Middle frontal gyrus (tissue), 1 donor: ENCODE data around the gene ANAPC2.

Experiments
- DNase-seq: peaks from one replicate; pipeline ENCODE4 v3.0.0-alpha.2; 2015; ENCODE audit warnings: low spot score; ENCODE audit errors: extremely low spot score

Gene ANAPC2

GRCh38 chr9:137194909-137195308, 6.5 kb upstream of the ANAPC2 start:
- DNase-seq, result no peak

DNA sequence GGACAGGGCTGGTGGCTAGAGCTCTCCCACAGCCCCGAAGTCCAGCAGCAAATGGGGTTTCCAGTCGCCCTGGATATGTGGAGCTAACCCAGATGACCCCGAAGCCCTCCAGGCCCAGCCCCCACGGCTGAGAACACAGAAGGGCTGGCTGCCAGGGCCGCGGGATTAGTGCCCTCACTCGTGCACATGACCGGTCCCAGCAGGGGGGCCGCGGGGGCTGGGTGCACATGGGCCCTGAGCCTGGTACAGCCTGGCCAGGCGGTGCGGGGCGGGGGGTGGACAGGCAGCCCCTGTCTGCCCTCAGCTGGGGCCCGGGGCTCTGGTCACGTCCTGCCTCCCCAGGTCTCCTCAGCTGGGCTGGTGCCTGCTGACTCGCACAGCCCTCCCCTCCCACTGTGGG, 6.0 kb upstream of the ANAPC2 start:
- peak; percentile 76 for DNase-seq

- no peak for DNase-seq
These were observed 5.4 kb upstream of the ANAPC2 start for GRCh38 chr9:137193771-137194170.

- DNase-seq, result no peak
These were observed 4.5 kb upstream of the ANAPC2 start for GRCh38 chr9:137192859-137193258.

DNA sequence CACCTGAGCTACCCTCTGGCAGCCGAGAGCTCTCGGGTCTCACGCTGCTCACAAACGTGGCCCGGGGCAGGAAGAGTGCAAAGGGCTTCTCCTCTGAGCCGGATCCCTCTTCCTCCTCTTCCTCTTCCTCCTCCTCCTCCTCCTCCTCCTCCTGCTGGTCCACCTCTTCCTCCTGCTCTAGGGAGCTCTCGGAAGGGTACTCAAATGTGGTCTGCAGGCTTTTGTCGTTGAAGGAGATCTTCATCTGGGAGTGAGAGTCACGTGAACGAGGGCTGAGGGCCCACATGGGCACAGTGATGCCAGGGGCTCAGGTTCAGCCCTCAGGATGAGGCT, 4.1 kb upstream of the ANAPC2 start:
- no peak for DNase-seq

- peak; percentile 29 for DNase-seq
These were observed 3.5 kb upstream of the ANAPC2 start for GRCh38 chr9:137191691-137192447.

DNA sequence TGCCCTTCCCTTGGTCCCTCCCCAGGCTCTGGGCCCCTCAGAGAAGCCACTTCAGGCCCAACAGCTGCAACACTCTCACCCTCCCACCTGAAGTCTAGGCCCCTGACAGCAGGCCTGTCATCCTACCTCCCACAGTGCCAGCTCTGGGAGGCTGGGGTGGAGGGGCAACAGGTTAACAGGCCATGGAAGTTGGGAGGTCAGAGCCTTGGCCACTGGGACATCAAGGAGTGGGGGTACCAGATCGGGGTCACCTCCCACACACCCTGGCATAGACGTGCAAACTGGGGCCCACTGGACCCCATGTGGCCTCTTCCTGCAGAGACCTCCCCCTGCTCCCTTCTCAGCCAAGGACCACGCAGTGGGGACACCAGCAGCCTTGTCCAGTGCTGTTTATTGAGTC, 2.9 kb upstream of the ANAPC2 start:
- no peak for DNase-seq

DNA sequence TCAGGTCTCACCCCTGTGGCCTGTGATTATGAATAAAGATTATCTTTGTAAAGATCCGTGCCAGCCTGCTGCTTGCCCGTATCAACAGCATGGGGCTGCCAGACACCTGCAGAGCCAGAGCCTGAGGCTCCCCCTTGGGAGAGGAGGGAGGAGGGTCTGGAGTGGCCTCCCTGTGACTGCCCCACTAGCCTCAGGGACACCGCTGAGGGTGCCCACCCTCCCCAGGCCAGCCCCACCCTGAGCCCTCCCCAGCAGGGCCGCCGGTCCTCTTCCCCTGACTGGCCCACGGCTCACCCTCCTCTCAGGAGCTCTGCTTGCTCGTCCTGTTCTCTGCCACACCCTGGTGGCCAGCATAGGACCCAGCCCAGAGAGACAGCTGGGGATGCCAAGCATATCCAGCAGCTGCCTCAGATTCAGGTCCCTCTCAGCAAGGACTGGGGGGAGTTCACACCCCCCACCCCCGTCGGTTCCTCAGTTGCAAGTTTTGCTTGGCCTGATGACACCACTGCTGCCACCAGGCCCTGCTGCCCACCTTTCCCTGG, 2.0 kb upstream of the ANAPC2 start:
- DNase-seq, result no peak

GRCh38 chr9:137189297-137190295, 1.2 kb upstream of the ANAPC2 start:
- no peak for DNase-seq

DNA sequence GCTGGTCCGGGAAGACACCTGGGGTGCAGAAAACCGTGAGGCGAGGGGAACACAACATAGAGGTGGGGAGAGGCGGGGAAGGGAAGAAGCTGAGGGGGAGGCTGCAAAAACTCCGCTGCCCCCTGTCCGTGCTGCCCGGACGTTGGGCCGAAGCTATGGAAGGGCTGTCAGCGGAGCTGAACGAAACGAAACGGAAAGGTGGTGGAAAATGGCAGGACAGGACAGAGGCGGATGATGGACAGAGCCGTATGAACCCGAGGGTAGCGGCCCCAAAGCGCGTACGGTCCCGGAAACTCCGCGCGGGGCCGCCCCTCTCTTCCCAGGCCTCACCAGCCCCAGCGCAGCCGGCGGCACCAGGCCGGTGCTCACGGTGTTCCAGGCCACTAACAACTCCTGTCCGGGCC, 272 bp downstream of the ANAPC2 start:
- no peak for DNase-seq

DNA sequence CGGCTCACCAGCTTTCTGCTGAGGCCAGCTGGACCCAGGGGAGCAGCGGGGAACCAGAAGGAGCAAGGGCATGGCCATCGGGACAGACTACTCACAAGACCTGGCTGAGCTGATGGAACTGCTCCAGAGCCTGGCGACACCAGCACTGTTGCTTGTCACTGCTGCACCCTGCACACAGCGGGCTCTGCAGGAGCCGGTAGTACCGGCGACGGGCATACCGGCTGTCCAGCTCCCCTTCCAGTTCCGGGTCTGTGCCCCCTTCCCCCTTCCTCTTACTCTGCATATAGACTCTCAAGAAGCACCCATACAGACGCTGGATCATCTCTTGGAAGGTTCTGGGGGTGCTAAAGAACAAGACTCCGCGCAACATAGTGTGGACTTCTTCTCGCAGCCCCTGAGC, 974 bp downstream of the ANAPC2 start:
- DNase-seq, result no peak

DNA sequence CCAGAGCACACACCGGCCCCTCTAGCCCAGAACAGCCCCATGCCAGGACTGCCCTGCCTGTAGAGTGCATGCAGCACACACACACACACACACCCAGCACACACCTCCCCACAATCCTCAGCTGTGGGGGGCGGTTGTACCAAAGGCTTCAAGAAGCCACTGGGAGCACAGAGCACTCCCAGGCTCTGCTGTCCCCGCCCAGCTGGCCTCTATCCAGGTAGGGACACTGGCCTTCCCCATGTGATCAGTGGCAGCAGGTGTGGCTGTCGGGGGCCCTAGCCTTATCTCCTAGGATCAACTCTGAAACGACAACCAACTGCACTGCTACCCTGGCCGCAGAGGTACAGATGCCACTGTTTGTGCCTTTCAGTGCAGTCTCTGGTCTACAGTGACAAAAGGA, 2.0 kb downstream of the ANAPC2 start:
- DNase-seq, result no peak

DNA sequence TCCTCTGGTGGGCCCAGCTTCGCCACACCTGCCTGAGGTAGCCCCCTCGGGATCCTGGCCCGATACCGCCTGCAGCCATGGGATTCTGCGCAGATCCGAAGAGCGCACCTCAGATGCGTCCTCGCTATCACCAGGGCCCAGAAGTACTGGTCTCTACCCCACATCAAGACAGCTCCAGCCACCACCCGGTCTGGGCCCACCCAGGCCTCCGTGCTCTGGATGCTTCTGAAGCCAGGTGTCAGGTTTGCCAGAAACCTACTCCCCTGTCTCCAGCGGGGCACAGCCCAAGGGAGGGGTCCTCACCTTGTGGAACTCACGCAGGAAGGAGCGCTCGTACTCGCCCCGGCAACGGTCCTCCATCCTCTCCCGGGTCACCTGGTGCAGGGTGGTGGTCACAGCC, 2.4 kb downstream of the ANAPC2 start:
- DNase-seq, result no peak

DNA sequence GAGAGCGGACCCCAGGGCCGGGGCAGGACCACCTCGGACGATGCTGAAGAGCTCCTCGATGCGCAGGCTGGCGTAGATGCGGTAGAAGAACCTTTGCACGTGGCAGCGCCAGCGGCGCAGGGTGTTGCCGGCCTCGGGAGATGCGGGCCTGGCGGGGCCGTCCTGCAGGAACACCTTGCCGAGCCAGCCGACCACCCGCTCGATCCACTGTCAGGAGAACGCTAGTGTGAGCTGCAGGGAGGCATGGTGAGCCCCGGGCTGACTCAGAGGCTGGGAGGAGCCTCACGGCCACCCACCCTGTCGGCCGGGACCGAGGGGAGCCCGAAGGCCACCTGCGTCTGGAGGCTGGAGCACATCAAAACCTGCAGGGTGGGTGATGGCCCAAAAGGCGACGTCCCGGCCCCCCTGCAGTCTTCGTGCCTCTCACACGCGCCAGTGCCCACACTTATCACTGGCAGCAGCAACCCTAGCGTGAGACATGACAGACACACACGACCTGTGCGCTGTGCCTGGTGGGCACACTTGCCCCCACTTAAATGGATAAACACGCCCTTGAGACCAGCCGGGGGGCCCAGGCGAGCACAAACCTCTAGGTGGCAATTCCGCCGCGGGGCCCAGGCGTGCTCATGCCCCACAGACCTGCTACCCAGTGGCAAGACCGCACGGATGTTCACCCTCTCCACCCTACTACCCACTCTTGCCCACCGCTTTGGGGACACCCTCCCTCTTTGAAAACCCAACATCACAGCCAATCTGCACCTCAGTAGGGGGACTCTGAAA, 3.3 kb downstream of the ANAPC2 start:
- no peak for DNase-seq

GRCh38 chr9:137183980-137184595, 4.3 kb downstream of the ANAPC2 start:
- DNase-seq, result no peak

- DNase-seq, result no peak
These were observed 5.5 kb downstream of the ANAPC2 start for GRCh38 chr9:137182836-137183235.

GRCh38 chr9:137181680-137182079, 6.7 kb downstream of the ANAPC2 start:
- no peak for DNase-seq

- DNase-seq, result no peak
These were observed 7.9 kb downstream of the ANAPC2 start for GRCh38 chr9:137180491-137180890.

DNA sequence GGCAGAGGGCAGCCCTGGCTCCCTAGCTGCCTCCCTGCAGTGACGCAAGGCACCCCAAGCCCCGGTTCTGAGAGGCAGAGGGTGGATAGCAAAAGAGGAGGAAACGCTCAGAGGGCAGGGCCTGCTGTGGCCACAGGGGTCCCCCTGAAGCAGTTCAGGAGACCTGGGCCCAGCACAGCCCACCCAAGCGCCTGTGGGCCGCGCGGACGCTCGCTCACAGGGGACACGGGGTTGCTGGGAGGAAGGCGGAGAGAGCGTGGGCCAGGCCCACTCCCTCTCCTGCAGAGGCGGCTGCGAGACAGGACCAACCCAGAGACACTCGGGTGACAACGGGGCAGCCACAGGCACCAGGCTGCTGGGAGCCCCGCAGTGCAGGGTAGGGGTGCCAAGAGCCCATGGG, 8.6 kb downstream of the ANAPC2 start:
- DNase-seq, result no peak

DNA sequence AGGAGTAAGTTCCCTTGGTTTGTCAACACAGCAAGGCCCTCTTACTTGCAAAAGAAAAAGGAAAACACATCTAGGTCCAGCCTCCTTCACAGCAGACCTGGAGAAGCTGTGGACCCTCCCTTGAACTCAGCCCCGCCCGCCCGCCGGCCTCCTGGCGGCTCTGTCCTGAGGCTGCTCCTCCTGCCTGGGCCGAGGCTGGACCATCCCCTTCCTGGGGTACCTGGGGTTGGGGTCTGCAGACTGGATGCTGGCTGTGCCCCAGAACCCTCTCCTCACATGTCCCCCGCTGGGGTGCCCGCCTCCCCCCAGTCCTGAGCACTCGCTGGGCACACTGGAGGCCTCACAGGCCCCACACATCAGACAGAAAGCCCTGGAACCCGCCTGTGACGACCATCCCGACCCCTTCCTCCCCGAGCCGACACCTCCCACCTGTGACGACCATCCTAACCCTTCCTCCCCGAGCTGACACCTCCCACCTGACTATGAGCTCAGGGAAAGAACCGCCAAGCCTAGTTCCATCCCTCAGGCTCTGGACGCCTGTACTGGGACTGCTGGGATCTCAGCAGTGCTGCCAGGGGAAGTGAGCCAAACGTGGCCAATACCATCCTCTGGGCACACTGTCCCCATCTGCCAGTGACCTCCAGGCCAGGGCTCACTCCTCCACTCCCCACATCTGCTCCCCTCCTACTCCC, 9.3 kb downstream of the ANAPC2 start:
- DNase-seq, result no peak
